Measurements from ENCODE around the gene NPS.

Gene NPS

DNA sequence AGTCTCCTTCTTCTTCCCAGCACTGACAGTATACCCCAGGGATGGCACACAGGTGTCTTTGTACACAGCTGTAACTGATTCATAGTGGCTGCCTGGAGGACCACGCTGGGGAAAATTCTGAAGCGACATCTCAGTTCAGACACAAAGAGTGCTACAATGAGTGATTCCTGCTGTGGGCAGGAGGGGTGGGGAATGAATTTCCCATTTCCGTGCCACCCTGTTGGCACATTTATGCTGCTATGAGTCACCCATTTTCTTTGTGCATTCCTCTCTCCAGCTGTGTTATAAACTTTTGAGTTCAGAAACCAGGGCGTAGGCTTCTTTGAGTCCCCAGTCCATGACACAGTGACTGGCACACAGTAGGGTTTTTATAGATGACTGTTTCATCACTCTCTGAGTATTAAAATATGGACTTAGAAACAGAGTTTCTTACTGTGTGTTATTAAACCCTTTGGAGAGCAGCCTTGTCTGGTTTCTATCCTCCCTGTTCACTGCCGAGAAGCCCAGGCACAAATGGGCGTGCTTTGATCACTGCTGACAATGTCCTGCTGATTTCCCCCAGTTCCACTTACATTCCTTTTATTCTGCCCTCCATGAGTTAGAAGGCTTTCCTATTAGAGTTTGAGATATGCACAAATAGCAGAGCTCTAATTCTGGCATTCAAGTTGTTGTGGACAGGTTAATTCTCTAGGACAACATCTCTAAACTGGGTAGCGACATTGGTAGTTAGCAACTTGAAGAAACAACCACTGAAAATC lies 24.0 kb upstream of the NPS start:
- H3K27me3 ChIP-seq = peaks cover 37% of the 10 kb centered on the region
- TF ChIP-seq, protein P1, sequence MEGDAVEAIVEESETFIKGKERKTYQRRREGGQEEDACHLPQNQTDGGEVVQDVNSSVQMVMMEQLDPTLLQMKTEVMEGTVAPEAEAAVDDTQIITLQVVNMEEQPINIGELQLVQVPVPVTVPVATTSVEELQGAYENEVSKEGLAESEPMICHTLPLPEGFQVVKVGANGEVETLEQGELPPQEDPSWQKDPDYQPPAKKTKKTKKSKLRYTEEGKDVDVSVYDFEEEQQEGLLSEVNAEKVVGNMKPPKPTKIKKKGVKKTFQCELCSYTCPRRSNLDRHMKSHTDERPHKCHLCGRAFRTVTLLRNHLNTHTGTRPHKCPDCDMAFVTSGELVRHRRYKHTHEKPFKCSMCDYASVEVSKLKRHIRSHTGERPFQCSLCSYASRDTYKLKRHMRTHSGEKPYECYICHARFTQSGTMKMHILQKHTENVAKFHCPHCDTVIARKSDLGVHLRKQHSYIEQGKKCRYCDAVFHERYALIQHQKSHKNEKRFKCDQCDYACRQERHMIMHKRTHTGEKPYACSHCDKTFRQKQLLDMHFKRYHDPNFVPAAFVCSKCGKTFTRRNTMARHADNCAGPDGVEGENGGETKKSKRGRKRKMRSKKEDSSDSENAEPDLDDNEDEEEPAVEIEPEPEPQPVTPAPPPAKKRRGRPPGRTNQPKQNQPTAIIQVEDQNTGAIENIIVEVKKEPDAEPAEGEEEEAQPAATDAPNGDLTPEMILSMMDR (IDR thresholded peaks at IDR 0.05) = no peak
- no peak overlapping the region for H3K4me3 ChIP-seq (ENCODE audit: low read depth in 1 of 2, low read length in 1 of 2)
- H3K4me1 ChIP-seq (ENCODE audit: control insufficient read depth in 1 of 2, insufficient read depth in 1 of 2, low read depth in 1 of 2, low read length in 1 of 2) = no peaks in the 10 kb centered on the region
- H3K27ac ChIP-seq = no peak overlapping the region
- H3K36me3 ChIP-seq = no peaks in the 10 kb centered on the region
- H3K9me3 ChIP-seq = no peaks in the 10 kb centered on the region

GRCh38 chr10:127525686-127526085 lies 23.4 kb upstream of the NPS start:
- no peak overlapping the region for H3K27ac ChIP-seq
- TF ChIP-seq, protein P1 (IDR thresholded peaks at IDR 0.05) = no peak
- no peaks in the 10 kb centered on the region for H3K4me1 ChIP-seq (ENCODE audit: control insufficient read depth in 1 of 2, insufficient read depth in 1 of 2, low read depth in 1 of 2, low read length in 1 of 2)

GRCh38 chr10:127526161-127526560 lies 22.9 kb upstream of the NPS start:
- Histone ChIP-seq H3K4me1 (ENCODE audit: control insufficient read depth in 1 of 2, insufficient read depth in 1 of 2, low read depth in 1 of 2, low read length in 1 of 2) (no peaks in the 10 kb centered on the region), H3K27me3 (peaks cover 37% of the 10 kb centered on the region), H3K9me3 (no peaks in the 10 kb centered on the region), H3K27ac (no peak overlapping the region), H3K36me3 (no peaks in the 10 kb centered on the region), H3K4me3 (ENCODE audit: low read depth in 1 of 2, low read length in 1 of 2) (no peak overlapping the region)
- TF ChIP-seq, protein P1 (IDR thresholded peaks at IDR 0.05) = no peak

More at GRCh38 chr10:127525686-127526085, 23.4 kb upstream of the NPS start:
- Histone ChIP-seq H3K9me3 (no peaks in the 10 kb centered on the region), H3K36me3 (no peaks in the 10 kb centered on the region), H3K4me3 (ENCODE audit: low read depth in 1 of 2, low read length in 1 of 2) (no peak overlapping the region), H3K27me3 (peaks cover 37% of the 10 kb centered on the region)

- no peaks in the 10 kb centered on the region for H3K36me3 ChIP-seq
- no peak overlapping the region for H3K4me3 ChIP-seq (ENCODE audit: low read depth in 1 of 2, low read length in 1 of 2)
- peaks cover 37% of the 10 kb centered on the region for H3K27me3 ChIP-seq
- no peak overlapping the region for H3K27ac ChIP-seq
- no peaks in the 10 kb centered on the region for H3K4me1 ChIP-seq (ENCODE audit: control insufficient read depth in 1 of 2, insufficient read depth in 1 of 2, low read depth in 1 of 2, low read length in 1 of 2)
- no peaks in the 10 kb centered on the region for H3K9me3 ChIP-seq
- TF ChIP-seq, protein P1 (IDR thresholded peaks at IDR 0.05) = no peak
Measured at GRCh38 chr10:127527320-127527719, 21.8 kb upstream of the NPS start.

GRCh38 chr10:127527891-127528290 lies 21.2 kb upstream of the NPS start:
- H3K4me3 ChIP-seq (ENCODE audit: low read depth in 1 of 2, low read length in 1 of 2) = no peak overlapping the region
- TF ChIP-seq, protein P1 (IDR thresholded peaks at IDR 0.05) = no peak
- no peak overlapping the region for H3K27ac ChIP-seq

More at GRCh38 chr10:127527891-127528290, 21.2 kb upstream of the NPS start:
- H3K9me3 ChIP-seq = no peaks in the 10 kb centered on the region
- no peaks in the 10 kb centered on the region for H3K4me1 ChIP-seq (ENCODE audit: control insufficient read depth in 1 of 2, insufficient read depth in 1 of 2, low read depth in 1 of 2, low read length in 1 of 2)
- peaks cover 37% of the 10 kb centered on the region for H3K27me3 ChIP-seq
- H3K36me3 ChIP-seq = no peaks in the 10 kb centered on the region
